ENCODE data around the gene RGS10. TPM values are rescaled to one million over a fixed set of nuclear protein-coding genes. Genes with fewer than 3 reads are reported as not detected.
"Not testable (repeated sequence)": the region's sequence is repeated elsewhere in the genome, so short reads cannot be mapped to it uniquely, and the experiment has no call there.

RGS10 gene
- total and polyA plus RNA-seq, 5 donors from 2014 or later, result 85.7 to 188 (median 180) TPM

DNA sequence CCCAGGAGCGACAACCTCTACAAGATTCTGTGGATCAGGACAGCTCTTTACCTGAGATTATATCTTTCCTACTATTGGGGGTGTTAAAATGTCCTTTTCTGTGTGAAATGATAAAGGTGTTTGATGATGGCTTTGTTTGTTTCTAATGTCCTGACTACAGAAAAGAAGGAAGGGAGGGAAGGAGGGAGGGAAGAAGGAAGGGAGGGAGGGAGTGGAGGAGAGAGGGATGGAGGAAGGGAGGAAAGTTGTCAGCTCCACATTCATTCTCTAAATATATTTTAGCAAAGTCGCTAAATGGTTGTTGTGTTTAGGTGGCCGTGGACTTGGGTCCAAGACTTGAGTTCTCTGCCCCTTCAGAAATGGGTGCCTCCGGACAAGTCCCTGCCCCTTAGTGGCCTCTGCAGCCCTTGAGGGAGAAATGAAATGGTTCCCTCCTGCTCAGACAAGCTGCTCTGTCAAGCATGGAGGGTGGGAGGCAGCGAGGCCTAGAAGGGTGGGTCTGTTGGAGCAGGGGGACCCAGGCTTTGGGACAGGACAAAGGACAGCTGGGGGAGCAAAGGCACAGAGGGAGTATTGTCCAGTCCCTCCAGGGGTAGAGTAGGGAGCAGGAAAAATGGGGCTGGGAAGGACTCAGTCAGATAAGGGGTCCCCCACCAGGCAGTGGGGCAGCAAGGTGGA is 4.4 kb downstream of the RGS10 start:
- Mint-ChIP-seq H3K27me3 (peaks cover 4% of the 10 kb centered on the region), H3K36me3 (peaks cover 12% of the 10 kb centered on the region), H3K4me1 (peaks cover 32 to 70% (median 56%) of the 10 kb centered on the region in 4 donors), H3K27ac (peak overlapping the region; percentile 95 to 98 (median 97)), H3K9me3 (no peaks in the 10 kb centered on the region), H3K4me3 (peak overlapping the region; percentile 86 to 96 (median 92))
- DNase-seq (no peak), ATAC-seq (ENCODE audit: low read depth in 2 of 2) (no peak)
- H3K9me3 ChIP-seq (ENCODE audit: control insufficient read depth in 2 of 2, low read length in 2 of 2), result no peaks in the 10 kb centered on the region
- H3K4me3 ChIP-seq (ENCODE audit: low read depth, low read length), result peak overlapping the region; percentile 65
- H3K4me1 ChIP-seq (ENCODE audit: control insufficient read depth, insufficient read depth, low read length, poor library complexity, severe bottlenecking), result peaks cover 62% of the 10 kb centered on the region
- H3K36me3 ChIP-seq (ENCODE audit: control insufficient read depth, insufficient read depth, low read length), result no peaks in the 10 kb centered on the region
- H3K27me3 ChIP-seq (ENCODE audit: control insufficient read depth, insufficient read depth, low read length), result no peaks in the 10 kb centered on the region
- H3K27ac ChIP-seq (ENCODE audit: insufficient read depth, low read length, poor library complexity, severe bottlenecking), result peak overlapping the region; percentile 67

DNA sequence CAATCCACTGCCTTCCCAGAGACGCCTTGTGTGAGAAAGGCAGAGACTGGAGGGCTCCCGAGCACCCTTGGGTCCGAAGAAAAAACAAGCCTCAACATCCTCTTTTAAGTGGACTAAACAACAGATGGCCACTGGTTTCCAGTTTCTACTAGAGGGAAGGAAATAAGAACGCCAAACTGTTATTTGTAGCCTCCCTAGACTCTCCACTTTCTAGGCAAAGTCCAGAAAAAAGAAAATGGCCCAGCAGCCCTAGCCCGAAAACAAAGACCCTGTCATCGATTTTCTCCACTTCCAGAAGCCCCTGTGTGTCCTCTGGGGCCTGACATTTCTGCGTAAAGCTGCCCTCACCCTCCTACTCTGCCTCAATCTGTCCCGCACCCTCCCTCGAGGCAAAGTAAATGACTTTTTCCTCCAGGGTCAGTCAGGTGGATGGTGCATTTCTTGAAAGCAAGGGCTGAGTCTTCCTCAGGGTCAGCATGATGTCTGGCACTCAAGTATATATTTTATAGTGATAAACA is 6.0 kb downstream of the RGS10 start:
- H3K4me1 Mint-ChIP-seq, result peaks cover 32 to 80% (median 63%) of the 10 kb centered on the region in 4 donors
- no peak for ATAC-seq (ENCODE audit: low read depth in 2 of 2)
- H3K27ac ChIP-seq (ENCODE audit: insufficient read depth, low read length, poor library complexity, severe bottlenecking), result peak overlapping the region; percentile 67
- no peaks in the 10 kb centered on the region for H3K9me3 ChIP-seq (ENCODE audit: control insufficient read depth in 2 of 2, low read length in 2 of 2)
- H3K4me3 Mint-ChIP-seq, result peak overlapping the region; percentile 5 to 89 (median 78)
- peaks cover under 1% of the 10 kb centered on the region for H3K27me3 Mint-ChIP-seq
- H3K27ac Mint-ChIP-seq, result peak overlapping the region; percentile 76 to 95 (median 77)
- no peaks in the 10 kb centered on the region for H3K9me3 Mint-ChIP-seq
- no peaks in the 10 kb centered on the region for H3K36me3 ChIP-seq (ENCODE audit: control insufficient read depth, insufficient read depth, low read length)
- H3K36me3 Mint-ChIP-seq, result peaks cover 17% of the 10 kb centered on the region
- no peak for DNase-seq
- H3K27me3 ChIP-seq (ENCODE audit: control insufficient read depth, insufficient read depth, low read length), result no peaks in the 10 kb centered on the region
- no peak overlapping the region for H3K4me3 ChIP-seq (ENCODE audit: low read depth, low read length)
- peaks cover 67% of the 10 kb centered on the region for H3K4me1 ChIP-seq (ENCODE audit: control insufficient read depth, insufficient read depth, low read length, poor library complexity, severe bottlenecking)

DNA sequence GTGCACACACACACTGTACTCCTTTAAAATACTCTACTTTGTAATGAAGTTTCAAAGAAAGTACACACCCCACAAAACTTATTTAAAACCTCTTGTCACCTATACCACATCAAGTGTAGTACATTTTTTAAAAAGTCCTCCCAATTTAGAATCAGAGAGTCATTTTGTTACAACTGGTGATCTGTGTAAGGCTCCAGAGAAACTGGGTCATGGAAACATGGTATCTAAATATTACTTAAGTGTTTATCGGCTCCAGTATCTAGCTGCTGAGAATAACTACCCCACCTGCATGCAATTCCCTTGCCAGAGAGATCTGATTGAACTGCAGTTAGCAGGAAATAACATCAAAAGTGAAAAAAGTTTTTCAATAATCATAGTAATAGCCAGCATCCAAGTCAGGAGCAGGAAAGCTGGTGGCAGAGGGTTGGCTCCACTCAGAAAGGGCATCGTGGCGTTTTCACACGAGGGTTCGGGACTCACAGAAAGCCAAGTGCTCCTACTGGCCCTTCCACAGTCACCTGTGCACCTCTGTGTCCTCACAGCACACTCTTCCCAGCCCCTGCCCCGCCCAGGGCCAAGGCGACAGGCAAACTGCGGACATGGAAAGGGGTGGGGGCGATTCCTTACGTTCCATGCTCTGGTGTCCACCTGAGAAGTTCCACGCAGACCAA is 6.5 kb downstream of the RGS10 start:
- Histone ChIP-seq H3K27me3 (ENCODE audit: control insufficient read depth, insufficient read depth, low read length) (no peaks in the 10 kb centered on the region), H3K4me1 (ENCODE audit: control insufficient read depth, insufficient read depth, low read length, poor library complexity, severe bottlenecking) (peaks cover 64% of the 10 kb centered on the region), H3K27ac (ENCODE audit: insufficient read depth, low read length, poor library complexity, severe bottlenecking) (peak overlapping the region; percentile 67), H3K4me3 (ENCODE audit: low read depth, low read length) (peak overlapping the region; percentile 37), H3K9me3 (ENCODE audit: control insufficient read depth in 2 of 2, low read length in 2 of 2) (no peaks in the 10 kb centered on the region), H3K36me3 (ENCODE audit: control insufficient read depth, insufficient read depth, low read length) (no peaks in the 10 kb centered on the region)
- peak overlapping the region; percentile 62 to 95 (median 77) for H3K27ac Mint-ChIP-seq
- ATAC-seq (ENCODE audit: low read depth in 2 of 2) (no peak), DNase-seq (no peak)
- peaks cover 27 to 82% (median 67%) of the 10 kb centered on the region in 4 donors for H3K4me1 Mint-ChIP-seq
- H3K9me3 Mint-ChIP-seq, result no peaks in the 10 kb centered on the region
- no peaks in the 10 kb centered on the region for H3K27me3 Mint-ChIP-seq
- peaks cover 17% of the 10 kb centered on the region for H3K36me3 Mint-ChIP-seq
- H3K4me3 Mint-ChIP-seq, result peak overlapping the region in 3 of 4 donors; percentile 31 to 76 (median 58)

DNA sequence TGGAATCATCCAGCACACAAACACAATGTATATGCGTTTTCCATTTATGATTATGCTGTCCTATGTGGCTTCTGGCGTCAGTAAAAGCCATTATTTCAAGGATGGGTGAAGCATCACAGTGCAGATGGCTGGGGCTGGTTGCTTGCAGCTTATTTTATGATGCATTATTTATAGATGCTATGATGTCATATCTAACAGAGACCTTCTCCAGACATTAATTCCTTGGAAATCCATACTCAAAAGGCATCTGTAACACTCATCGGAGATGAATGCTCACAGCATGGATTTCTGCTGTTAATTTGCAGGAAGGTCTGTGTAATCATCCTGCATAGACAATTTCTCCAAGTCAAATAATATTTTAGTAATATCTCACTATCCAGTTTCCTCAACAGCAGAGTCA is 7.2 kb downstream of the RGS10 start:
- ATAC-seq (ENCODE audit: low read depth in 2 of 2) (no peak), DNase-seq (no peak)
- Mint-ChIP-seq H3K4me1 (peaks cover 20 to 82% (median 63%) of the 10 kb centered on the region in 4 donors), H3K27me3 (no peaks in the 10 kb centered on the region), H3K36me3 (peaks cover 17% of the 10 kb centered on the region), H3K9me3 (no peaks in the 10 kb centered on the region), H3K27ac (peak overlapping the region in 2 of 3 donors; percentile 62 to 77), H3K4me3 (peak overlapping the region in 3 of 4 donors; percentile 31 to 76 (median 58))
- Histone ChIP-seq H3K27me3 (ENCODE audit: control insufficient read depth, insufficient read depth, low read length) (no peaks in the 10 kb centered on the region), H3K4me3 (ENCODE audit: low read depth, low read length) (peak overlapping the region; percentile 37), H3K36me3 (ENCODE audit: control insufficient read depth, insufficient read depth, low read length) (no peaks in the 10 kb centered on the region), H3K4me1 (ENCODE audit: control insufficient read depth, insufficient read depth, low read length, poor library complexity, severe bottlenecking) (peaks cover 60% of the 10 kb centered on the region), H3K9me3 (ENCODE audit: control insufficient read depth in 2 of 2, low read length in 2 of 2) (no peaks in the 10 kb centered on the region), H3K27ac (ENCODE audit: insufficient read depth, low read length, poor library complexity, severe bottlenecking) (no peak overlapping the region)

DNA sequence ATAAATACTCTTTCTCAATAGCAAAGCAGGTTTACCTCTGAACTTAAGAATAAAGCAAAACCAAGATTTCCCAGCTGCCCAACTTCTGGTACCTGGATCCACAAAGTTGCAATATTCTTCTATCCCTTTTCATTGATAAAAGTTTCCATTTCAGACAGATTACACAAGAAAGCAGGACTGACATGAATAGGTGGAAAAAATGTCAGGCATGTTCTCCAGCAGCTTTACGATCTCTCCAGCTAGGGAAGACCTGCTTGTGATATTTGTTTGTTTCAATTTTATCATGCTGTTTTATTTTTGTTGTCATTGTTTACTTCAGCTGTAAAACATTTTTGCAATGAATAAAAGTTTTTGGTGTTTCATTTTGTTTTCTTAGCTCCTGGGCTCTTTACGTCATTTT is 9.0 kb downstream of the RGS10 start:
- H3K9me3 Mint-ChIP-seq, result no peaks in the 10 kb centered on the region
- H3K27ac Mint-ChIP-seq, result no peak overlapping the region
- H3K4me1 Mint-ChIP-seq, result peaks cover 18 to 77% (median 55%) of the 10 kb centered on the region in 4 donors
- H3K4me3 Mint-ChIP-seq, result no peak overlapping the region
- no peaks in the 10 kb centered on the region for H3K27me3 ChIP-seq (ENCODE audit: control insufficient read depth, insufficient read depth, low read length)
- no peaks in the 10 kb centered on the region for H3K9me3 ChIP-seq (ENCODE audit: control insufficient read depth in 2 of 2, low read length in 2 of 2)
- peaks cover 20% of the 10 kb centered on the region for H3K36me3 Mint-ChIP-seq
- H3K27ac ChIP-seq (ENCODE audit: insufficient read depth, low read length, poor library complexity, severe bottlenecking), result no peak overlapping the region
- ATAC-seq (ENCODE audit: low read depth in 2 of 2) (no peak), DNase-seq (no peak)
- no peaks in the 10 kb centered on the region for H3K36me3 ChIP-seq (ENCODE audit: control insufficient read depth, insufficient read depth, low read length)
- H3K4me3 ChIP-seq (ENCODE audit: low read depth, low read length), result no peak overlapping the region
- peaks cover 48% of the 10 kb centered on the region for H3K4me1 ChIP-seq (ENCODE audit: control insufficient read depth, insufficient read depth, low read length, poor library complexity, severe bottlenecking)
- no peaks in the 10 kb centered on the region for H3K27me3 Mint-ChIP-seq

DNA sequence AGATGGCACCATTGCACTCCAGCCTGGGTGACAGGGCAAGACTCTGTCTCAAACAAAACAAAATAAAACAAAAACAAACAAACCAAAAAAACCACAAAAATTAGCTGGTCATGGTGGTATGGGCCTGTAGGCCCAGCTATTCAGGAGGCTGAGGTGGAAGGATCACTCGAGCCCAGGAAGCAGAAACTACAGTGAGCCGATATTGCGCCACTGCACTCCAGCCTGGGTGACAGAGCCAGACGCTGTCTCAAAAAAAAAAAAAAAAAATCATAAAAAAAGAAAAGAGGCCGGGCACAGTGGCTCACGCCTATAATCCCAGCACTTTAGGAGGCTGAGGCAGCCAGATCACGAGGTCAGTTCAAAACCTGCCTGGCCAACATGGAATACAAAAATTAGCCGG is 9.7 kb downstream of the RGS10 start:
- peaks cover 41% of the 10 kb centered on the region for H3K4me1 ChIP-seq (ENCODE audit: control insufficient read depth, insufficient read depth, low read length, poor library complexity, severe bottlenecking)
- H3K27me3 ChIP-seq (ENCODE audit: control insufficient read depth, insufficient read depth, low read length); H3K9me3 ChIP-seq (ENCODE audit: control insufficient read depth in 2 of 2, low read length in 2 of 2); H3K36me3 ChIP-seq (ENCODE audit: control insufficient read depth, insufficient read depth, low read length); H3K4me3 Mint-ChIP-seq; H3K27me3 Mint-ChIP-seq; DNase-seq; H3K27ac ChIP-seq (ENCODE audit: insufficient read depth, low read length, poor library complexity, severe bottlenecking); H3K4me3 ChIP-seq (ENCODE audit: low read depth, low read length); H3K9me3 Mint-ChIP-seq; ATAC-seq (ENCODE audit: low read depth in 2 of 2): not testable (repeated sequence)
- Mint-ChIP-seq H3K4me1 (peaks cover 17 to 74% (median 51%) of the 10 kb centered on the region in 4 donors), H3K36me3 (peaks cover 20% of the 10 kb centered on the region), H3K27ac (peak overlapping the region in 1 of 3 donors; percentile 43)

DNA sequence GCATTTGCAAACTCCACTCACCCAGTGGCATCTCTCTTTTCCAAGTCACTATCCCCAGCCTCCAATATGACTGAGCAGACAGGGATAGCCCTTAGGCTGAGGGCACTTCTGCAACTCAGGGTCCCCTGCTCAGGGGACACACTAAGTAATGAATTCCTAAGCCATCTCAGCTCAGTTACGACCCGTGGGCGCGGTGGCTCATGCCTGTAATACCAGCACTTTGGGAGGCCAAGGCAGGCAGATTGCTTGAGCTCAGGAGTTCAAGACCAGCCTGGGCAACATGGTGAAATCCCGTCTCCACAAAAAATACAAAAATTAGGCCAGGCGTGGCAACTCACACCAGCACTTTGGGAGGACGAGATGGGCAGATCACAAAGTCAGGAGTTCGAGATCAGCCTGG is 10.3 kb downstream of the RGS10 start:
- Mint-ChIP-seq H3K27ac (peak overlapping the region; percentile 19 to 90 (median 83)), H3K36me3 (peaks cover 21% of the 10 kb centered on the region), H3K4me1 (peaks cover 12 to 74% (median 50%) of the 10 kb centered on the region in 4 donors), H3K4me3 (peak overlapping the region in 1 of 4 donors; percentile 41)
- H3K9me3 ChIP-seq (ENCODE audit: control insufficient read depth in 2 of 2, low read length in 2 of 2); ATAC-seq (ENCODE audit: low read depth in 2 of 2); DNase-seq; H3K4me3 ChIP-seq (ENCODE audit: low read depth, low read length); H3K9me3 Mint-ChIP-seq; H3K27me3 Mint-ChIP-seq; H3K27me3 ChIP-seq (ENCODE audit: control insufficient read depth, insufficient read depth, low read length); H3K27ac ChIP-seq (ENCODE audit: insufficient read depth, low read length, poor library complexity, severe bottlenecking); H3K36me3 ChIP-seq (ENCODE audit: control insufficient read depth, insufficient read depth, low read length): not testable (repeated sequence)
- H3K4me1 ChIP-seq (ENCODE audit: control insufficient read depth, insufficient read depth, low read length, poor library complexity, severe bottlenecking), result peaks cover 36% of the 10 kb centered on the region

Data from CD4-positive, CD25-positive, alpha-beta regulatory T cell (primary cell).